ENCODE measurements around the gene PTS. TPM values are rescaled to one million over a fixed set of nuclear protein-coding genes. Genes with fewer than 3 reads are reported as not detected.

Gene PTS
- total RNA-seq, 1 donor from 2014 or later: 34.6 TPM

- no peak for DNase-seq (ENCODE audit: low spot score)
Observed at GRCh38 chr11:112221274-112221835, 4.9 kb upstream of the PTS start.

- DNase-seq (ENCODE audit: low spot score): no peak
Observed at GRCh38 chr11:112222303-112222702, 3.9 kb upstream of the PTS start.

DNA sequence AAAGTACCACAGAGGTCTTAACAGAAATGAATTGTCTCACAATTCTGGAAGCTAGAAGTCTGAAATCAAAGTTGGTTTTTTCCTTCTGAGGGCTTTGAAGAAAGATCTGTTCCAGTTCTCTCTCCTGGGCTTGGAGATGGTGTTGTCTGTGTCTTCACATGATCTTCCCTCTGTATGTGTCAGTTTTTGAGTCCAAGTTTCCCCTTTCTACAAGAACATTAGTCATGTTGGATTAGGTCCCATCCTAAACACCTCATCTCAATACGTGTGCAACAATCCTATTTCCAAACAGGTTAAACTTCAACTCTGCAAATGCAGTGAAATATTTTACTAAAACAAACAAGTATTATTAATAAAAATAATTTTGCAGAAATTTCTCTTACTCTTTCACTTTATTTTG, 3.1 kb upstream of the PTS start:
- DNase-seq (ENCODE audit: low spot score): no peak

DNA sequence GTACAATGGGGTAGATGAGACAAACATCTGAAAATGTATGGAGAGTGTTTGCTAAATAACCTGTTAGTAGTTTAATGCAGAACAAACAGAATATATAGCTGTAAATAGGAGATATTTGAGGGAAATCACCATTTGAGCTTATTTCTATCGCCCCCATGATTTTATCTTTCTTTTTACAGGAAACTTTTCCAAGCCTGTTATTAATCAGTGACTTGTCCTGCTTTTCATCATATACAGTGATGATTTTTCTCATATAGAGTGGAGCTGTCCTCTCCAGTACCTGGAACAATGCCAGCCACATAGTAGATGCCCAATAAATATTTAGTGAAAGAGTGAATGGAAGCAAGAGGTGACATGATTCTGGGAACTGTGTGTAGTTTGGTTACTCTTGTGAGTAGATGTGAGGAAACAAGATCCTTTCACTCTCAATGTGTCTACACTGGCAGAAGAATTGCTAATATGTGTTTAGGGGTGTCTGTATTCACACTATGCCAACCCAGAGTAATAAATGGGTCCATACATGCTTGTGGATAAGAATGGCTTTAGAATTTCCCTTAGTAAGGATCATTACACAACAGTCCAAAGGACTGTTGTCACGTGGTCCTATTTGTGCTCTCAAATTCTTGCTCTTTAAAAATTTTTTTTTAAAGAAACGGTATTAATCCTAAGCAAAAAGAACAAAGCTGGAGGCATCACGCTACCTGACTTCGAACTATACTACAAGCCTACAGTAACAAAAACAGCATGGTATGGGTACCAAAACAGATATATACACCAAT, 2.3 kb upstream of the PTS start:
- DNase-seq (ENCODE audit: low spot score): no peak

- peak; percentile 92 for DNase-seq (ENCODE audit: low spot score)
Observed at GRCh38 chr11:112225753-112226061, 521 bp upstream of the PTS start.

DNA sequence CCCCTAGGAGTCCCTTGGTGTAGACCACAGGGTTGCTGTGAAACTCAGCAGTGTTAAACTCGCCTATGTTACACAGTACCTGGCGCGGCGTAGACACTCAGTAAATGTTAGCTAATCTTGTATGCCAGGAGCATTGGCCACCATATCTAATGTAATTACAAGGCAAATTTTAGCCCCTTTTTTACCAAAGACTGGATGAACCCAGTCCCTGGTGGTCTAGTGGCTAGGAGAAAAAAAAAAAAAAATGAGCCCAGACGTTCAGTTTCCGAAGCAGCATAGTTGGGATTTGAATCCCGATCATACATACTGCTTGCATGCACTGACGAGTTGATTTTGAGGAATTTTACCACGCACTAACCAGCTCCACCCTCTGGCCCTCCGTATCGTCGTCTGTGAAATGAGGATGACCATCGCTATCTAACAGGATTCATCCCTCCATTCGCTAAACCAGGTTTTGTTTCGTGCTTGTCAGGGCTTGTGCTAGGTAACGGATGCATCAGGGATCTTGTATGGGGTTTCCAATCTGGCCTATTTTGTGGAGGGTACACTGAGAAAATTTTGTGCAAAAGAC, 688 bp downstream of the PTS start:
- no peak for DNase-seq (ENCODE audit: low spot score)

GRCh38 chr11:112227471-112227870, 1.2 kb downstream of the PTS start:
- no peak for DNase-seq (ENCODE audit: low spot score)

DNA sequence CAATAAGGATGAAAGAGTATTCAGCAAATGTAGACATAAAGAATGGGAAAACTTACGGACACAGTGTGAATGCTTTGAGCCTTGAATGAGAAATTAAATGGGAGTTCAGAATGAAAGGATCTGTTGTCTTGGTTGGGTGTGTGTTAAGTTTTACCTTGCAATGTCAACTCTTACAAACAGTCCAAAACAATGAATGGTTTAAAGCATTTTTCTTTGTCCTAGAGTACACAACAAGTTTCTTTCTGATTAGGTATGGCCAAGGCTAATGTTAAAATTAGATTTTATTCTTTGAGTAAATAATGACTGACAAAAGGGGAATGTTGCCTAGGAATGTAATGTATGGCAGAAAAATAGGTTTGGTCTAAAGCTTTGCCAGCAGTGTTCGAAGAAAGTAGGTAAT, 2.5 kb downstream of the PTS start:
- DNase-seq (ENCODE audit: low spot score): no peak

DNA sequence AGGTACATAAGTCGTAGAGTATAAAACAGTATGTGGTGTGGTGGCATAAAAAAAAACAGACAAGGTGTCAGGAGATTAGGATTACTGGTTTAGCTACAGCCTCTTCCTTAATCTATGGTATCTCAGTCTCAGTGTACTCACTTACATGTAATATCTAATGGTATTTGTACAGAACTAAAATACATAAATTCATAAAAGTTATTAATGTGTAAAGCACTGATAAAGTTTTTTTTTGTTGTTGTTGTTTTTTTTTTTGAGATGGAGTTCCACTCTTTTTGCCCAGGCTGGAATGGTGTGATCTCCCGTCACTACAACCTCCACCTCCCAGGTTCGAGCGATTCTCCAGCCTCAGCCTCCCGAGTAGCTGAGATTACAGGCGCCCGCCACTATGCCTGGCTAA, 2.9 kb downstream of the PTS start:
- DNase-seq (ENCODE audit: low spot score): no peak

DNA sequence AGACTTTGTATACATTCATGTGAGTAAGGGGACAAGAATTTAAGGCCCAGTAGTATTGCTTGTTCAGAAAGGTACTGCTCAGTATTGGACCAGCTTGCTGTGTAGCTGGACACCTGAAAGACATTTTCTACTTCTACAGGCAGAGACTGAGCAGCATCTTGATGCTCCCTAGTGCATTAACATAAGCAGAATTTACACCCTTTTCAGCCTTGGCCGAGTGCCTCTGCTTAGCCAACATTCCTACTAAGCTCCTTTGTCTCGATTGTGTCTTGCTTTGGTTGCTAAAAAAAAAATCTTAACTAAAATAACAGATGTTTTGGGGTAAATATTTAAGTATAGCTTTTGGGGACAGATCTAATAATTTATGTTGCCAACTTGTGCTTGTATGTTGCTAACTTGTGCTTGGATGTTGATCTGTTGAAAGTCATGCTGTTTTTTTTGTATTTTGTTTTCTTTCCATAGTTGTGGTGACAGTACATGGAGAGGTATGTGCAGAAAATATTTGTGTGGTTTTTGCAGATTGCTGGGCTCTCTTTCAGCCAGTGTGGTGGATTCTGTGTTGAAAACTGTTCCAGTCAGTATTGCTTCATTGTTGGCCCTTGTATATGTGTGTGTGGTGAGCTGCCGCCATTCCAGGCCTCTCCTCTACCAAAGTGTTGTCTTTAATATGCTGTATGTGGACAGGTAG, 3.7 kb downstream of the PTS start:
- DNase-seq (ENCODE audit: low spot score): no peak

DNA sequence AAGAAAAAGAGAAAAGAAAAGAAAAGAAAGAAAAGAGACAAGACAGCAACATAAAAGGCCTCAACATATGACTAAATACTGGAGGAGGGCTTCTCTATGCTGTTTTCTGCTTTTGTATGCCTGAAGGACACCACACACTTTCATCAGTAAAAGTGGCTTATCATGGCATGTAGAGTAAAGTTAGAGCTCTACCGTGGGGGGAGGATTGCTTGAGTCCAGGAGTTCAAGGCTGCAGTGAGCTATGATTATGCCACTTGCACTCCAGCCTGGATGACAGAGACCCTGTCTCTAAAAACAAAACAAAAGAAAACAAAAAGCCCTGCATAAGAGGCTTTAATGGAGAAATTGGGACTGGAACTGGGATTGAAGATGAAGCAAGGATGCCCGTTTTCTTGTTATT, 5.7 kb downstream of the PTS start:
- DNase-seq (ENCODE audit: low spot score): no peak

GRCh38 chr11:112235750-112236390, 9.6 kb downstream of the PTS start:
- no peak for DNase-seq (ENCODE audit: low spot score)

- DNase-seq (ENCODE audit: low spot score): no peak
Observed at GRCh38 chr11:112237451-112237850, 11.2 kb downstream of the PTS start.

DNA sequence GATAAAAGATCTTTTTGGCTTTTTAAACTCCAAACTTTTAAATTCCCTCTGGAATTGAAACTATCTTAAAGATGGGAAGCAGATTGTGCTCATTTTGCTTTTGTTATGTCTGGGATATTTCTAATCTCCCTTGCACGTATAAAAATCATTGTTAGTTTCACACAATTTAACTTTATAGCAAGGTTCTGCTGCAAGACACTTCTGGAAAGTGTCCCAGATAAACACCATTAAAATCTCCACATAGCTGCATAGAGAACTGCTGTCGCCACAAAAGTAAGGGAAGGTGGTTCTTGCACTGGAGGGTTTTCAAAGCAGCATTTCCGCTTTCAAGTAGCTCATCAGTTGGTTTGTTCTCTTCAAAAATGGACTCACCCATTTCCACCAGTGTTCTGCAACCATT, 11.8 kb downstream of the PTS start:
- DNase-seq (ENCODE audit: low spot score): no peak

DNA sequence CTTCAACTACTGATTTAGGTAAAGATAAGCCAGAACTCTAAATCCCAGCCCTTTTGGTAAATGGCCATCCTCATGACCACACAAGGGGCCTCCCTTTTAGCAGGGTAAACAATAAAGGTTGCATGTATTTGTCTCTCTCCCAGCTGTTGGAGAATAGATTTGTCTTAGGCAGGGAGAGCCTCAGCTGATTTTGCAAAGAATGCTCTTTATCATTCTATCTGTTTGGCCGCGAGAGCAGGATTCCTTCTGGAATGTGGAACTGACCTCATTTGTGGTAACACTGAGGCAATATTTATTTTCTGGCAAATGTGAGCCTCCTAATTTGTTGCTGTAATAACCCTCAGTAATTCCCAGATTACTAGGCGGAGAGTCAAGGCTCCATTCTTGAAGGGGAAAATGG, 15.3 kb downstream of the PTS start:
- DNase-seq (ENCODE audit: low spot score): no peak

- DNase-seq (ENCODE audit: low spot score): no peak
Observed at GRCh38 chr11:112247201-112247600, 21.0 kb downstream of the PTS start.

- no peak for DNase-seq (ENCODE audit: low spot score)
Observed at GRCh38 chr11:112248201-112248600, 22.0 kb downstream of the PTS start.

DNA sequence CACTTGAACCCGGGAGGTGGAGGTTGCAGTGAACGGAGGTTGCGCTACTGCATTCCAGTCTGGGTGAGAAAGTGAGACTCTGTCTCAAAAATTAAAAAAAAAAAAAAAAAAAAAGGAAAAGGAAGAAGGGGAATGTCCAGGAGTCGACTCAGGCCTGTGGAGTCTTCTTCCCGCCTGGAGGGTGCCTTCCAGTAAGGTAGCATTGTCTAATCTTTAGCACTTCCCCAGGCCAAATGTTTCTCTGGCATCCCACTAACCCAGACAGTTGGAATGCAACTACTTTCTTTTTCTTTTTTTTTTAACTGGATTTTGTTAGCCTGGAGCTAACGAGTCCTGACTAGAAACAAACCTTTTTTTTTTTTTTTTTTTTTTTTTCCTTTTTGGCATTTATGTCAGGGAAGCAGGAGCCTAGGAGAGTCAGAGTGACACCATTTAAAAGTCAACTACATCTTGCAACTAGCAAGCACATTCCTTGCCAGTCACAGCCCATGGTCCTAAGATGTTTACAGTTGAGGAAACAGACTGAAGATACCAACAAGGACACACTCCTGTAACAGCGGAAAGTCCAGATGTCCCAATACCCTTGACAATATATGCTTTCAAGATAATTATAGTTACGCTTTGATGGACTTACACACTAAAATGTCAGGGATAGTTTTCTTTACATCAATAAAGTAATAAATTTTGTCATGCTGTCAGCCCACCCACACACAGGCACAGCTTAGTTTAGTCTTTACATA, 23.8 kb downstream of the PTS start:
- no peak for DNase-seq (ENCODE audit: low spot score)

GRCh38 chr11:112253605-112254242, 27.5 kb downstream of the PTS start:
- DNase-seq (ENCODE audit: low spot score): no peak

DNA sequence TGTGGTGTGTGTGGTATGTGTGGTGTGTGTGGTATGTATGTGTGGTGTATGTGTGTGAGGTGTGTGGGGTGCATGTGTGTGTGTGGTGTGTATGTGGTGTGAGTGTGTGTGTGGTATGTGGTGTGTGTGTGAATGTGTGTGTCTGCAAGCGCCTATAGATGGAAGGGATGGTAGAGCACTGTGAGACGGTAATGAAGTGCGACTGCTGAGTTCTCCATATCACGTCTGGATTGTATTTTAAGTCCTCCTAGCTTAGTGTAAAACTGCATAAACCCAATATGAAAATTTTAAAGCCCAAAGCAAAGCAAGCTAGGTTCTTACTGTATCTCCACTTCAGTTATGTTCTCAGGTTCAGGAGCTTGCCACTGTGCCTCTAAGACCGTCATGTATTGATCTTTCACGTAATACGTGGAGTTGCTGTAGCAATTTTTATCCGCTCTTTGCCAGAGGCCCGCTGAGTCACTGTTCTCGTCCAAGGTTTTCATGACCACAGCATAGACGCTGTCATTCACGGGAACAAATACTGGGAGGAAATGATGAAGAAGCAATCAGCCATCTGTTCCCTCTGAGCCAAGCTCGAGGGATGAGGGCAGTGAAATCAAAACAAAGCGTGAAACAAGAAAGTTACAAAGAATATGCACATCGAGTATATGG, 29.0 kb downstream of the PTS start:
- DNase-seq (ENCODE audit: low spot score): no peak

Data from mesenteric fat pad (tissue), 1 donor.